ENCODE data around the gene ATP1A2.

GRCh38 chr1:160104486-160104885 is 11.1 kb upstream of the ATP1A2 start:
- TF ChIP-seq CTCF (IDR thresholded peaks at IDR 0.05; ENCODE audit: low read depth, low read length, poor library complexity, severe bottlenecking): no peak
- TF ChIP-seq EZH2phosphoT487 (IDR thresholded peaks at IDR 0.05; ENCODE audit: borderline replicate concordance, low read length): no peak
